NCI-H187 treated with DMSO at 0.1 percent for 48 hours (cell line): ENCODE data around the gene MAP3K2.

ENCODE experiments used
- DNase-seq: peaks from one replicate; lab custom pipeline; 2025; lab: John Stamatoyannopoulos, UW

MAP3K2 gene

GRCh38 chr2:127293386-127293747 is 94.4 kb downstream of the MAP3K2 start:
- DNase-seq: no peak

GRCh38 chr2:127288274-127288673 is 99.5 kb downstream of the MAP3K2 start:
- no peak for DNase-seq

GRCh38 chr2:127283275-127283674 is 104.5 kb downstream of the MAP3K2 start:
- no peak for DNase-seq

- DNase-seq: no peak
Observed at GRCh38 chr2:127280693-127281092, 107.1 kb downstream of the MAP3K2 start.

- DNase-seq: no peak
Observed at GRCh38 chr2:127279781-127280180, 108.0 kb downstream of the MAP3K2 start.

GRCh38 chr2:127278959-127279358 is 108.8 kb downstream of the MAP3K2 start:
- no peak for DNase-seq

- DNase-seq: no peak
Observed at GRCh38 chr2:127277028-127277427, 110.7 kb downstream of the MAP3K2 start.

GRCh38 chr2:127275789-127276188 is 112.0 kb downstream of the MAP3K2 start:
- DNase-seq: no peak

- no peak for DNase-seq
Observed at GRCh38 chr2:127275356-127275755, 112.4 kb downstream of the MAP3K2 start.

- no peak for DNase-seq
Observed at GRCh38 chr2:127270663-127271062, 117.1 kb downstream of the MAP3K2 start.

GRCh38 chr2:127261804-127262406 is 125.9 kb downstream of the MAP3K2 start:
- no peak for DNase-seq

GRCh38 chr2:127259355-127259754 is 128.4 kb downstream of the MAP3K2 start:
- DNase-seq: no peak

GRCh38 chr2:127256866-127257265 is 130.9 kb downstream of the MAP3K2 start:
- no peak for DNase-seq

GRCh38 chr2:127256381-127256780 is 131.4 kb downstream of the MAP3K2 start:
- DNase-seq: no peak

- DNase-seq: no peak
Observed at GRCh38 chr2:127255721-127256120, 132.1 kb downstream of the MAP3K2 start.

- DNase-seq: no peak
Observed at GRCh38 chr2:127255146-127255545, 132.6 kb downstream of the MAP3K2 start.

- no peak for DNase-seq
Observed at GRCh38 chr2:127254386-127254981, 133.3 kb downstream of the MAP3K2 start.
